Naive thymus-derived CD4-positive, alpha-beta T cell (primary cell): Measurements from ENCODE around the gene ACSS3. TPM values are rescaled to one million over a fixed set of nuclear protein-coding genes. Genes with fewer than 3 reads are reported as not detected.

Experiments
- ATAC-seq: fragments of 150-1000 bp; cut with Tn5 transposase; 2 replicates; pipeline ENCODE4 v1.10.0; 2021; ENCODE audit warnings: mild to moderate bottlenecking, moderate library complexity
- CTCF ChIA-PET: fragments of 350-600 bp; sonication (Branson Sonifier 250); formaldehyde crosslinking; loops from one replicate; lab custom pipeline; 2021; ENCODE audit warnings: antibody characterized with exemption; lab: Charles Lee
- POLR2A ChIA-PET: fragments of 350-600 bp; sonication (Branson Sonifier 250); formaldehyde crosslinking; loops from one replicate; lab custom pipeline; 2021; ENCODE audit warnings: antibody characterized with exemption, inconsistent platforms; lab: Charles Lee
- DNase-seq, 9 donors: peaks; one replicate each; pipeline versions ENCODE4 v3.0.0 to v3.0.0-alpha.2; 2020 to 2022; ENCODE audit warnings: mixed read lengths in 1 of 9
- H3K27ac ChIP-seq: one replicate; pipeline ENCODE4 v1.7.0; 2013; ENCODE audit warnings: mild to moderate bottlenecking, low read depth, low read length, moderate library complexity
- H3K27me3 ChIP-seq, 2 donors: one replicate each; pipeline ENCODE4 v1.7.0; 2013; ENCODE audit warnings: low read length in 2 of 2, mild to moderate bottlenecking in 2 of 2, moderate library complexity in 2 of 2; ENCODE audit not compliant: control insufficient read depth in 2 of 2, insufficient read depth in 2 of 2
- H3K36me3 ChIP-seq, 3 experiments: 1 replicate in 2 of 3; 2 replicates in 1 of 3; pipeline ENCODE4 v1.7.0; 2013; ENCODE audit warnings: low read length in 3 of 3, mild to moderate bottlenecking in 3 of 3, moderate library complexity in 1 of 3; ENCODE audit not compliant: insufficient read depth in 3 of 3, control insufficient read depth in 2 of 3
- H3K4me1 ChIP-seq, 2 donors: one replicate each; pipeline ENCODE4 v1.7.0; 2013; ENCODE audit warnings: low read length in 2 of 2, mild to moderate bottlenecking in 2 of 2, moderate library complexity in 1 of 2; ENCODE audit not compliant: control insufficient read depth in 2 of 2, insufficient read depth in 2 of 2
- H3K4me3 ChIP-seq: 2 replicates; pipeline ENCODE4 v1.7.0; 2013; ENCODE audit warnings: mild to moderate bottlenecking, low read length
- H3K9me3 ChIP-seq, 3 experiments: 1 replicate in 2 of 3; 2 replicates in 1 of 3; pipeline ENCODE4 v1.7.0; 2013; ENCODE audit warnings: low read length in 3 of 3; ENCODE audit not compliant: control insufficient read depth in 2 of 3
- H3K27ac Mint-ChIP-seq, 9 donors: one replicate each; pipeline ENCODE4 v1.8.0; 2020 to 2022; ENCODE audit warnings: mixed read lengths in 9 of 9, mild to moderate bottlenecking in 8 of 9, moderate library complexity in 5 of 9, inconsistent platforms in 2 of 9
- H3K27me3 Mint-ChIP-seq, 5 donors: one replicate each; pipeline ENCODE4 v1.8.0; 2021 to 2022; ENCODE audit warnings: mixed read lengths in 5 of 5, mild to moderate bottlenecking in 1 of 5
- H3K36me3 Mint-ChIP-seq, 5 donors: one replicate each; pipeline ENCODE4 v1.8.0; 2020 to 2022; ENCODE audit warnings: mixed read lengths in 5 of 5, mild to moderate bottlenecking in 3 of 5, inconsistent platforms in 1 of 5
- H3K4me1 Mint-ChIP-seq, 7 donors: one replicate each; pipeline ENCODE4 v1.8.0; 2020 to 2022; ENCODE audit warnings: mixed read lengths in 7 of 7, mild to moderate bottlenecking in 3 of 7, inconsistent platforms in 1 of 7
- H3K4me3 Mint-ChIP-seq, 10 donors: one replicate each; pipeline ENCODE4 v1.8.0; 2020 to 2022; ENCODE audit warnings: mild to moderate bottlenecking in 10 of 10, mixed read lengths in 10 of 10, moderate library complexity in 6 of 10, inconsistent platforms in 2 of 10
- H3K9me3 Mint-ChIP-seq, 11 donors: one replicate each; pipeline ENCODE4 v1.8.0; 2020 to 2022; ENCODE audit warnings: mixed read lengths in 11 of 11, mild to moderate bottlenecking in 4 of 11, inconsistent platforms in 1 of 11, moderate library complexity in 1 of 11
- intact Hi-C, 2 donors: fragments of 100-400 bp; cut with micrococcal nuclease; formaldehyde crosslinking; loops; one replicate each; pipeline ENCODE4 v1.15.1; 2023
- microRNA-seq: library from miRNA; unstranded; fragments of <30 nt; microRNA quantifications from one replicate; pipeline ENCODE4 v1.2.0, GENCODE V29; 2022; ENCODE audit warnings: borderline microRNAs expressed
- polyA plus RNA-seq, 2 donors: library from polyadenylated mRNA; unstranded; fragments of 300-500 nt; fragmentation: Illumina TruSeq; gene quantifications; one replicate each; pipeline ENCODE4 v1.2.3, GENCODE V29; 2021
- total RNA-seq, 6 experiments: library from RNA in 5 of 6; stranded (reverse) in 5 of 6; gene quantifications; 1 replicate in 5 of 6; 2 replicates in 1 of 6; pipeline ENCODE4 v1.2.3 and lab custom pipeline; 2021 to 2026

Gene ACSS3
- total and polyA plus RNA-seq, 7 experiments from 2014 or later, result 0.49 TPM; not detected in 6

- Mint-ChIP-seq H3K4me3 (no peak overlapping the region), H3K36me3 (no peaks in the 10 kb centered on the region), H3K9me3 (peaks cover 0 to 9% (median 2%) of the 10 kb centered on the region in 11 donors), H3K27ac (no peak overlapping the region), H3K4me1 (no peaks in the 10 kb centered on the region), H3K27me3 (no peaks in the 10 kb centered on the region)
- H3K4me3 ChIP-seq, result no peak overlapping the region
- intact Hi-C loops, result no loop called here
- ATAC-seq, result no peak
- no peaks in the 10 kb centered on the region for H3K4me1 ChIP-seq
- no peaks in the 10 kb centered on the region for H3K27me3 ChIP-seq
- no peak overlapping the region for H3K27ac ChIP-seq
- H3K9me3 ChIP-seq, result no peaks in the 10 kb centered on the region
- no peak for DNase-seq
- H3K36me3 ChIP-seq, result no peaks in the 10 kb centered on the region
- ChIA-PET CTCF (no interaction called here), POLR2A (no interaction called here)
These were observed 219.7 kb downstream of the ACSS3 start for GRCh38 chr12:81297601-81298000.

- no peaks in the 10 kb centered on the region for H3K27me3 ChIP-seq
- Mint-ChIP-seq H3K4me3 (no peak overlapping the region), H3K9me3 (peaks cover 0 to 12% (median 2%) of the 10 kb centered on the region in 11 donors), H3K36me3 (no peaks in the 10 kb centered on the region), H3K27me3 (no peaks in the 10 kb centered on the region), H3K4me1 (no peaks in the 10 kb centered on the region), H3K27ac (no peak overlapping the region)
- DNase-seq (no peak), ATAC-seq (no peak)
- POLR2A ChIA-PET, result no interaction called here
- no peak overlapping the region for H3K27ac ChIP-seq
- no peaks in the 10 kb centered on the region for H3K4me1 ChIP-seq
- no peaks in the 10 kb centered on the region for H3K36me3 ChIP-seq
- CTCF ChIA-PET, result no interaction called here
- H3K9me3 ChIP-seq, result no peaks in the 10 kb centered on the region
- no peak overlapping the region for H3K4me3 ChIP-seq
- intact Hi-C loops, result no loop called here
These were observed 222.6 kb downstream of the ACSS3 start for GRCh38 chr12:81300454-81300853.

- Mint-ChIP-seq H3K9me3 (peaks cover 0 to 14% (median 2%) of the 10 kb centered on the region in 11 donors), H3K27me3 (no peaks in the 10 kb centered on the region), H3K4me1 (no peaks in the 10 kb centered on the region), H3K27ac (no peak overlapping the region), H3K36me3 (no peaks in the 10 kb centered on the region), H3K4me3 (no peak overlapping the region)
- no peak overlapping the region for H3K27ac ChIP-seq
- CTCF ChIA-PET, result no interaction called here
- ATAC-seq, result no peak
- H3K4me3 ChIP-seq, result no peak overlapping the region
- no peaks in the 10 kb centered on the region for H3K4me1 ChIP-seq
- H3K9me3 ChIP-seq, result no peaks in the 10 kb centered on the region
- no peaks in the 10 kb centered on the region for H3K27me3 ChIP-seq
- H3K36me3 ChIP-seq, result no peaks in the 10 kb centered on the region
- intact Hi-C loops, result no loop called here
- no peak for DNase-seq
- POLR2A ChIA-PET, result no interaction called here
These were observed 226.1 kb downstream of the ACSS3 start for GRCh38 chr12:81303935-81304334.

Small RNAs within 50 kb of the gene (microRNA-seq; reads per million reads assigned to microRNA genes)
- not detected for gene MIR4699

Other genes with a start within 250 kb of the ACSS3 start
- 1 to 10 TPM in 2 of 5 experiments, under 1 TPM in 1, not detected in 2; 0.27 to 7.1 (median 1.4) TPM for gene LIN7A, start 140.1 kb upstream of the ACSS3 start, total RNA-seq
- gene LIN7A, start 140.1 kb upstream of the ACSS3 start, polyA plus RNA-seq, result not detected